Fibroblast of lung (primary cell): ENCODE measurements around the gene PTPRM.

Experiments
- CTCF ChIP-seq, 2 donors: IDR thresholded peaks in 1 of 2; conservative IDR thresholded peaks in 1 of 2; 1 replicate in 1 of 2; 2 replicates in 1 of 2; pipeline ENCODE4 v1.5.1; 2011 to 2012; ENCODE audit warnings: low read length in 2 of 2, control low read depth in 1 of 2, inconsistent platforms in 1 of 2, low read depth in 1 of 2, mild to moderate bottlenecking in 1 of 2
- EZH2 ChIP-seq: IDR thresholded peaks from 2 replicates; pipeline ENCODE4 v1.5.1; 2012; ENCODE audit warnings: low read length, control low read depth, mild to moderate bottlenecking; ENCODE audit errors: missing control alignments

- no peak for TF ChIP-seq CTCF (conservative IDR thresholded peaks at IDR 0.05 in 1 of 2, IDR thresholded peaks at IDR 0.05 in 1 of 2; ENCODE audit: low read depth in 1 of 2, low read length in 2 of 2)
- no peak for TF ChIP-seq EZH2
Measured at GRCh38 chr18:8045884-8046281, 478.8 kb downstream of the PTPRM start.
